RWPE1 (cell line): ENCODE data around the gene KAT6B.

ENCODE experiments used
- CTCF ChIA-PET: fragments of 350-600 bp; sonication (Branson Sonifier 250); formaldehyde crosslinking; extraction: SDS; loops from one replicate; lab custom pipeline; 2021; lab: Yijun Ruan, JAX
- POLR2A ChIA-PET: fragments of 400-600 bp; formaldehyde crosslinking; extraction: SDS; loops from one replicate; lab custom pipeline; 2020; ENCODE audit warnings: antibody characterized with exemption; ENCODE audit not compliant: low non-redundant PET; lab: Yijun Ruan, JAX
- DNase-seq: peaks from one replicate; pipeline ENCODE4 v3.0.0; 2012; ENCODE audit warnings: low spot score
- H3K27ac ChIP-seq: fragments of 450-650 bp; 2 replicates; pipeline ENCODE4 v1.5.1; 2017
- CTCF ChIP-seq: fragments of 450-650 bp; conservative IDR thresholded peaks from 2 replicates; pipeline ENCODE4 v1.5.1; 2017; ENCODE audit warnings: low read depth, mild to moderate bottlenecking

Gene KAT6B

GRCh38 chr10:74854610-74855009, 28.2 kb downstream of the KAT6B start:
- no peak for TF ChIP-seq CTCF
- CTCF ChIA-PET = interaction anchor here (0.6 kb wide), 1 partner anchor 40 kb away, joined by 3 read pairs; no protein-coding TSS in a partner anchor
- H3K27ac ChIP-seq = no peak overlapping the region
- POLR2A ChIA-PET = no interaction called here
- DNase-seq = no peak

GRCh38 chr10:74855027-74855426, 28.6 kb downstream of the KAT6B start:
- ChIA-PET POLR2A (no interaction called here), CTCF (interaction anchor here (0.6 kb wide), 1 partner anchor 40 kb away, joined by 3 read pairs; no protein-coding TSS in a partner anchor)
- TF ChIP-seq CTCF = no peak

GRCh38 chr10:74855439-74855838, 29.0 kb downstream of the KAT6B start:
- no peak for TF ChIP-seq CTCF
- ChIA-PET POLR2A (no interaction called here), CTCF (no interaction called here)
- H3K27ac ChIP-seq = no peak overlapping the region
- no peak for DNase-seq

More at GRCh38 chr10:74855027-74855426, 28.6 kb downstream of the KAT6B start:
- no peak for DNase-seq
- no peak overlapping the region for H3K27ac ChIP-seq

- no peak for DNase-seq
- TF ChIP-seq CTCF = no peak
- ChIA-PET POLR2A (no interaction called here), CTCF (no interaction called here)
- H3K27ac ChIP-seq = no peak overlapping the region
Observed at GRCh38 chr10:74856940-74857339, 30.5 kb downstream of the KAT6B start.

- ChIA-PET POLR2A (interaction anchor here (0.7 kb wide), 1 partner anchor 19 kb away, joined by 10 read pairs; no protein-coding TSS in a partner anchor), CTCF (interaction anchor here (0.6 kb wide), 1 partner anchor 283 kb away, joined by 3 read pairs; no protein-coding TSS in a partner anchor)
- no peak for DNase-seq
- no peak overlapping the region for H3K27ac ChIP-seq
- TF ChIP-seq CTCF = no peak
Observed at GRCh38 chr10:74857586-74857985, 31.2 kb downstream of the KAT6B start.

GRCh38 chr10:74859546-74859945, 33.1 kb downstream of the KAT6B start:
- POLR2A ChIA-PET = interaction anchor here (0.6 kb wide), 1 partner anchor 25 kb away, joined by 3 read pairs; no protein-coding TSS in a partner anchor
- DNase-seq = no peak
- TF ChIP-seq CTCF = no peak
- no peak overlapping the region for H3K27ac ChIP-seq
- CTCF ChIA-PET = interaction anchor here (0.6 kb wide), 1 partner anchor 147 kb away, joined by 3 read pairs; no protein-coding TSS in a partner anchor
